AG20443 (cell line): Measurements from ENCODE around the gene RPRML.
A peak's percentile ranks its signal among the peaks of the same experiment; 100 is the strongest.

Source experiments
- DNase-seq: peaks from one replicate; pipeline ENCODE4 v3.0.0; 2012; ENCODE audit warnings: low spot score, mixed read lengths

Gene RPRML

GRCh38 chr17:46944931-46945330 lies 34.1 kb downstream of the RPRML start:
- no peak for DNase-seq

DNA sequence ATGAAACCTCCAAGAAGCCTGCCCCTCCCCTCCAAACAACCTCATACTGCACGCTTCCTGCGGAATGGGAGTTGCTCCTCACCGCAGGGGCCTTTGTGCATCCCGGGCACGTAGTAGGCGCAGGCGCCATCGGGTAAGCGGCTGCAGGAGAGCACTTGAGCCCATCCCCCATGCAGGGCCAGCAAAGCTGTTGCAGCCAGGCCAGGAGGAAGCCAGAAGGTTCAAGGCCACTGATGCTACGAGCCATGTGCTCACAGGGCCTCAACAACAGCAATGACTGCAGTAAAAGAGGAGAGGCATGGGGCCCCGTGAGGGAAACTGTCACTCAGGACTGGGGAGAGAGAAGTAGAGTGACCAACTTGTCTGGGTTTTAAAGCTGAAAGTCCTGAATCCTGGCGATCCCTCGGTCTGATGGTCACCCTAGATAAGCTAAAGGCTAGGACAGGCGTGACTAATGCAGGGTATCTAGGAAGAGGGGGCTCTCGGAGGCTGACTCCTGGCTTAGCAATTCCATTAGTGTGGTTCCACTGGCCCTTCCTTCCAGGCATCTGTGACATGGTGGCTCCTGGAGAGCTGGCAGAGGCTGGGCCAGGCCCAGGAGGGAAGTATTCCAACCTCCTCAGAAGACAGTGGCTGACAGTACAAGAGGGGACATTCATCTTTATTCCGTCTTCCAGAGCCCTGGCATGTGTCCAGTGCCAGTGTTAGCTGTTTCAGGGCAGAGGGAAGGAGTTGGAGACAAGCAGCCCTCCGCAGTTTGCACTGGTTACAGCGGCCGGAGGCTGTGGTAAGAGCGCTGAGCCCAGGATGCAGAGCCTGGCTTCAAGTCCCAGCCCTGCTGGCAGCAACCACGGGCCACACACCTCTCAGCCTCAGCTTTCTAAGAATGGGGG lies 35.3 kb downstream of the RPRML start:
- peak; percentile 31 for DNase-seq

DNA sequence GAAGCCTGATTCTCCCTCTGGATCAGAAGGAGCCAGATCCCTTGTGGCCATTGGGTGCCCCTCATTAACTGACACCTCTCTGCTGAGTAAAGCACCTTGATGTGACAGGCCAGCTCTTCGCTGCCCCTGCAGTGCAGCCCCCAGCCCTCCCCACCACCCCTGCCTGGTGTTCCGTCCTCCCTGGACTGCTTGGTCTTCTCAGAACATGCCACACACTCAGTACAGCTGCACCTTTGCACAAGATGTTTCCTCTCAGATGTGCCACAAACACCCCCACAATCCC lies 35.9 kb downstream of the RPRML start:
- no peak for DNase-seq

DNA sequence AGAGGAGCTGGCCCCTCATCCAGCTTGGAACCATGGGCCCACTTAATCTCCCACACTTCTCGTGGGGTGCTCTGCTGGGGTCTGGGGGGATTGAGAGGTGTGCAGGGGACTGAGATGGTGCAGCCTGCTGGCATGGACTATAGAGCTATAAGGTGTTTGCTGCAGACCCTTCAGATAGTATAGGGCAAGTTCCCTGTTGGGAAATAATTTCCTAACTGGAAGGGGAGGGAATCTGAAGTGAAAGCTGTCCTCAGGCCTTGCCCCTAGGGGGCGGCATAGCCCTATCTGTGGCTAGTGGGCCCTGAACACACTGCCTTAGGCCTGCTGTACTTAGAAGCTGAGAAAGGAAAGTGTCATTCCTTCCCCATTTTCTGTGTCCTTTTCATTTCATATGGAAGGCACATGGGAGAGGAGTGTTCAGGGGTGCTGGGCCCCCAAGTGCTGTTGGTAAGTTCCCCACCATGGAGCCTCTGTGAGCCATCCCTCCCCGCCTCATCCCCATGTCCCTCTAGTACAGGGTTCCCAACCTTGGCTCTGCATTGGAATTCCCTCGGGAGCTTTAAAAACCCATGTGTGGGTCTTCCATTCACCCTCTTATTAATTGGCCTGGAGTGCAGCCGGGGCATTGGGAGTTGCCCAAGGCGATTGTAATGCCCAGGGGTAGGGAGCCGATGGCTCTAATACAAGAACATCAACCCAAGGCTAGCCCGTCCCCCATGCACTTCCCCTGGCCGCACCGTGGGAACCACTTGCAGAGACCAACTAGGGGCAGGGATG lies 36.4 kb downstream of the RPRML start:
- peak; percentile 90 for DNase-seq

GRCh38 chr17:46940692-46941404 lies 38.2 kb downstream of the RPRML start:
- DNase-seq = peak; percentile 92

DNA sequence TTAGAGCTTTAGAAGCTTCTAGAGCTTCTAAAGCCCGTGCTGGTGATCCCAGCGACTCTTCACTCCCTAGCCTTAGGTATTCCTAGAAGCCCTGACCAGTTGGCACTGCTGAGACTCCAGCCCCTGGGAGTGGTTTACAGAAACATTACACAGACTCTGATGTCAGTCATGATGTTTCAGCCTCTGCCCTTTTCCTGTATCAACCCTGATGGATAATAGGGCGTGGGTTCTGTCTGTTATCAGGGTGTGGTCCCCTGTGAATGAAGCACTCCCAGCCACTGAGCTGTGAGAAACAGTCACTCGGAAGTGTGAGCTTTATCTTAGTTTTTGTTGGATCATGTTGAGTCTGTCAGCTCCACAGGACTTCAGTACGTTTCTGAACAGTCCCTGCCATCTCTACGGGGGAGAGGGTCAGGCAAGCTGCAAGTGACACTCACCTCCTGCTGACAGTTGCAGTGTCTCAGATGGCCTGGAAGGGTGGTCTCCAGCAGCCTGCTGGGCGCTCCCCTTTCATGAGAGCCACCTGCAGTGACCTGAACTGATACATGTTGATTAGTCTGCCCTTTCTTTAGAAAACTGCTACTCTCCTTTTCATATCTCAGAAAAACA lies 43.3 kb downstream of the RPRML start:
- no peak for DNase-seq

GRCh38 chr17:46931596-46931995 lies 47.5 kb downstream of the RPRML start:
- DNase-seq = no peak

GRCh38 chr17:46930051-46930450 lies 49.0 kb downstream of the RPRML start:
- no peak for DNase-seq

- no peak for DNase-seq
These were observed 49.6 kb downstream of the RPRML start for GRCh38 chr17:46929413-46929812.

GRCh38 chr17:46928467-46929261 lies 50.4 kb downstream of the RPRML start:
- DNase-seq = no peak
